Glomerular endothelial cell (primary cell): ENCODE data around the gene MNS1. TPM values are rescaled to one million over a fixed set of nuclear protein-coding genes. Genes with fewer than 3 reads are reported as not detected.
"Not testable (repeated sequence)": the region's sequence is repeated elsewhere in the genome, so short reads cannot be mapped to it uniquely, and the experiment has no call there.

Experiments
- DNase-seq: peaks from one replicate; pipeline ENCODE4 v3.0.0-alpha.2; 2011; ENCODE audit warnings: low read depth, low spot score; ENCODE audit errors: extremely low read depth
- total RNA-seq: library from RNA; depleted of rRNA; stranded (reverse); fragments of >200 nt; gene quantifications from 2 replicates; pipeline ENCODE4 v1.2.3, GENCODE V29; 2015

The MNS1 gene
- total RNA-seq, 1 donor from 2014 or later = 2.2 TPM

GRCh38 chr15:56456229-56456628 is 8.7 kb downstream of the MNS1 start:
- no peak for DNase-seq

GRCh38 chr15:56454836-56455235 is 10.1 kb downstream of the MNS1 start:
- DNase-seq = peak; percentile 33

- no peak for DNase-seq
These were observed 19.2 kb downstream of the MNS1 start for GRCh38 chr15:56445746-56446145.

GRCh38 chr15:56442354-56442753 is 22.6 kb downstream of the MNS1 start:
- DNase-seq = no peak

GRCh38 chr15:56440214-56440770 is 24.6 kb downstream of the MNS1 start:
- no peak for DNase-seq

- no peak for DNase-seq
These were observed 32.6 kb downstream of the MNS1 start for GRCh38 chr15:56432304-56432703.

- peak; percentile 5 for DNase-seq
These were observed 36.0 kb downstream of the MNS1 start for GRCh38 chr15:56428821-56429458.

- DNase-seq = no peak
These were observed 39.0 kb downstream of the MNS1 start for GRCh38 chr15:56425976-56426375.

- no peak for DNase-seq
These were observed 39.7 kb downstream of the MNS1 start for GRCh38 chr15:56425276-56425675.

- DNase-seq = not testable (repeated sequence)
These were observed 51.7 kb downstream of the MNS1 start for GRCh38 chr15:56413114-56413733.

- DNase-seq = no peak
These were observed 53.7 kb downstream of the MNS1 start for GRCh38 chr15:56411122-56411749.

GRCh38 chr15:56410721-56411120 is 54.2 kb downstream of the MNS1 start:
- DNase-seq = no peak

- not testable (repeated sequence) for DNase-seq
These were observed 65.7 kb downstream of the MNS1 start for GRCh38 chr15:56399209-56399608.

GRCh38 chr15:56397325-56397724 is 67.6 kb downstream of the MNS1 start:
- not testable (repeated sequence) for DNase-seq

GRCh38 chr15:56394909-56395308 is 70.0 kb downstream of the MNS1 start:
- DNase-seq = no peak

- no peak for DNase-seq
These were observed 71.7 kb downstream of the MNS1 start for GRCh38 chr15:56393277-56393676.

GRCh38 chr15:56390739-56391267 is 74.1 kb downstream of the MNS1 start:
- no peak for DNase-seq

GRCh38 chr15:56385908-56386307 is 79.0 kb downstream of the MNS1 start:
- DNase-seq = no peak

- no peak for DNase-seq
These were observed 81.9 kb downstream of the MNS1 start for GRCh38 chr15:56383010-56383409.
